GM18867 (cell line): ENCODE data around the gene TMEM109.
"Not testable (repeated sequence)": the region's sequence is repeated elsewhere in the genome, so short reads cannot be mapped to it uniquely, and the experiment has no call there.

ENCODE experiments used
- ATAC-seq: cut with Tn5 transposase; IDR thresholded peaks from one replicate; pipeline ENCODE4 v1.9.1; 2021; ENCODE audit warnings: mild to moderate bottlenecking, moderate library complexity; ENCODE audit not compliant: unreplicated experiment

Gene TMEM109

GRCh38 chr11:60909680-60910280 lies 4.2 kb upstream of the TMEM109 start:
- not testable (repeated sequence) for ATAC-seq

- ATAC-seq = peak; percentile 36
Measured at GRCh38 chr11:60910281-60910687, 3.7 kb upstream of the TMEM109 start.

- ATAC-seq = no peak
Measured at GRCh38 chr11:60910711-60911380, 3.1 kb upstream of the TMEM109 start.

- ATAC-seq = no peak
Measured at GRCh38 chr11:60912223-60912850, 1.6 kb upstream of the TMEM109 start.

- ATAC-seq = no peak
Measured at GRCh38 chr11:60912851-60913528, 968 bp upstream of the TMEM109 start.

- ATAC-seq = no peak
Measured at GRCh38 chr11:60914633-60915247, 782 bp downstream of the TMEM109 start.

GRCh38 chr11:60915248-60915914 lies 1.4 kb downstream of the TMEM109 start:
- peak; percentile 54 for ATAC-seq

GRCh38 chr11:60916669-60917206 lies 2.8 kb downstream of the TMEM109 start:
- ATAC-seq = no peak

- no peak for ATAC-seq
Measured at GRCh38 chr11:60917267-60917666, 3.3 kb downstream of the TMEM109 start.

GRCh38 chr11:60918251-60918938 lies 4.4 kb downstream of the TMEM109 start:
- ATAC-seq = no peak

GRCh38 chr11:60918939-60919265 lies 4.9 kb downstream of the TMEM109 start:
- no peak for ATAC-seq

- ATAC-seq = no peak
Measured at GRCh38 chr11:60919320-60919719, 5.4 kb downstream of the TMEM109 start.

GRCh38 chr11:60919956-60920355 lies 6.0 kb downstream of the TMEM109 start:
- no peak for ATAC-seq

GRCh38 chr11:60921259-60921658 lies 7.3 kb downstream of the TMEM109 start:
- ATAC-seq = no peak

GRCh38 chr11:60921777-60922335 lies 7.9 kb downstream of the TMEM109 start:
- no peak for ATAC-seq

- no peak for ATAC-seq
Measured at GRCh38 chr11:60922906-60923305, 8.9 kb downstream of the TMEM109 start.

GRCh38 chr11:60923326-60923725 lies 9.4 kb downstream of the TMEM109 start:
- ATAC-seq = no peak

GRCh38 chr11:60923800-60924109 lies 9.8 kb downstream of the TMEM109 start:
- no peak for ATAC-seq

GRCh38 chr11:60924110-60924905 lies 10.3 kb downstream of the TMEM109 start, which contains the start of gene TMEM132A:
TSS of gene TMEM132A (plus strand) at chr11:60924460. CDS start at chr11:60924634, 174 bp downstream.
- no peak for ATAC-seq
